Gastroesophageal sphincter (tissue), 4 donors: Measurements from ENCODE around the gene DNAJC4. TPM values are rescaled to one million over a fixed set of nuclear protein-coding genes. Genes with fewer than 3 reads are reported as not detected.

ENCODE experiments used
- ATAC-seq: fragments of 150-250 bp; one replicate; pipeline ENCODE4 v1.9.1; 2016; ENCODE audit warnings: mild to moderate bottlenecking, moderate library complexity
- H3K27ac ChIP-seq, 4 donors: fragments of 200-600 bp; sonication (generic) in 3 of 4; 1 replicate in 3 of 4; 2 replicates in 1 of 4; pipeline ENCODE4 v1.5.1; 2016 to 2019
- H3K27me3 ChIP-seq: fragments of 200-600 bp; sonication (generic); one replicate; pipeline ENCODE4 v1.5.1; 2019
- H3K36me3 ChIP-seq, 2 donors: fragments of 200-600 bp; sonication (generic); one replicate each; pipeline ENCODE4 v1.5.1; 2019; ENCODE audit warnings: control low read depth in 1 of 2
- H3K4me1 ChIP-seq, 3 donors: fragments of 200-600 bp; sonication (generic); 1 replicate in 2 of 3; 2 replicates in 1 of 3; pipeline ENCODE4 v1.5.1; 2016 to 2019; ENCODE audit warnings: control low read depth in 2 of 3
- H3K4me3 ChIP-seq, 2 donors: fragments of 200-600 bp; sonication (generic); one replicate each; pipeline ENCODE4 v1.5.1; 2019; ENCODE audit warnings: mild to moderate bottlenecking in 1 of 2, moderate library complexity in 1 of 2
- H3K9me3 ChIP-seq, 3 donors: fragments of 200-600 bp; sonication (generic); one replicate each; pipeline ENCODE4 v1.5.1; 2017 to 2019; ENCODE audit warnings: control low read depth in 2 of 3
- EP300 ChIP-seq: sonication (generic); formaldehyde crosslinking; IDR thresholded peaks from one replicate; pipeline ENCODE4 v1.6.1; 2017; ENCODE audit warnings: antibody characterized with exemption, mild to moderate bottlenecking
- POLR2A ChIP-seq, 2 donors: fragments of 450-650 bp; IDR thresholded peaks; one replicate each; pipeline ENCODE4 v1.6.1; 2017; ENCODE audit warnings: antibody characterized with exemption in 2 of 2, mild to moderate bottlenecking in 2 of 2, moderate library complexity in 1 of 2
- POLR2AphosphoS5 ChIP-seq: sonication (generic); formaldehyde crosslinking; IDR thresholded peaks from one replicate; pipeline ENCODE4 v1.6.1; 2017; ENCODE audit warnings: antibody characterized with exemption
- WGBS, 2 donors: methylation state at CpG; one replicate each; pipeline ENCODE4 v1.1.5; 2018; ENCODE audit warnings: low coverage in 1 of 2; 5-methylcytosine and 5-hydroxymethylcytosine counted together
- total RNA-seq, 4 donors: library from RNA; depleted of rRNA; stranded (reverse); fragments of >200 nt; gene quantifications; one replicate each; pipeline ENCODE4 v1.1.0, GENCODE V29; 2016
- TF ChIP-seq, protein P1 (sequence below), 4 experiments: fragments of 200-600 bp in 2 of 4; fragments of 450-650 bp in 2 of 4; sonication (generic) in 1 of 4; IDR thresholded peaks; one replicate each; pipeline ENCODE4 v1.5.1; 2017 to 2019; ENCODE audit warnings: antibody characterized with exemption in 4 of 4, mild to moderate bottlenecking in 2 of 4, moderate library complexity in 2 of 4

DNAJC4 gene
- total RNA-seq, 4 donors from 2014 or later, result 7.1 to 33.5 (median 28.9) TPM

DNA sequence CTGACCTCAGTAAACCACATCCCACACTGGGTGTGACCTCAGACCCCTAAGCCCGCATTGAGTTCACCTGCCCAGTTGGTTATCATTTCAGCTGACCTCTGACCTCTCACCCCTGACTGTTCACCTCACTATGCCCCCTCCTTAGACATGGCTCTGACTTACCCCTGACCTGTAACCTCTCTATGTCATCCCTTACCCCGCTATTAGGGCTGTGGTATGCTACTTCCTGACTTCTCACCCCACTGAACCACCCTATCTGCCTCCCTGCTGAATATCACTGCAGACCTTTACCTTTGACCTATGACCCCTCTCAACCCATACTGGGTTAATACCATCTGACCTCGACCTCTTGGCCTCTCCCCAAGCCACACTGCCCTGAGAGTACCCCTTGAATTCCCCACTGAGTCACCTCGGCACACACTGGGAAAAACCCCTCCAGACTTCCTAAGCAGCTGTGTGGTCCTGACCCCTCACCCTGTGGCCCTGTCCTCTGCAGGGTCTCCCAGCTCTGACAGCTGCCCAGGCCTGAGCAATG lies 29.3 kb downstream of the DNAJC4 start:
- ATAC-seq, result no peak
- TF ChIP-seq EP300, result no peak
- TF ChIP-seq POLR2A (IDR thresholded peaks at IDR 0.05), result no peak
- TF ChIP-seq POLR2AphosphoS5, result no peak
- TF ChIP-seq, protein P1, sequence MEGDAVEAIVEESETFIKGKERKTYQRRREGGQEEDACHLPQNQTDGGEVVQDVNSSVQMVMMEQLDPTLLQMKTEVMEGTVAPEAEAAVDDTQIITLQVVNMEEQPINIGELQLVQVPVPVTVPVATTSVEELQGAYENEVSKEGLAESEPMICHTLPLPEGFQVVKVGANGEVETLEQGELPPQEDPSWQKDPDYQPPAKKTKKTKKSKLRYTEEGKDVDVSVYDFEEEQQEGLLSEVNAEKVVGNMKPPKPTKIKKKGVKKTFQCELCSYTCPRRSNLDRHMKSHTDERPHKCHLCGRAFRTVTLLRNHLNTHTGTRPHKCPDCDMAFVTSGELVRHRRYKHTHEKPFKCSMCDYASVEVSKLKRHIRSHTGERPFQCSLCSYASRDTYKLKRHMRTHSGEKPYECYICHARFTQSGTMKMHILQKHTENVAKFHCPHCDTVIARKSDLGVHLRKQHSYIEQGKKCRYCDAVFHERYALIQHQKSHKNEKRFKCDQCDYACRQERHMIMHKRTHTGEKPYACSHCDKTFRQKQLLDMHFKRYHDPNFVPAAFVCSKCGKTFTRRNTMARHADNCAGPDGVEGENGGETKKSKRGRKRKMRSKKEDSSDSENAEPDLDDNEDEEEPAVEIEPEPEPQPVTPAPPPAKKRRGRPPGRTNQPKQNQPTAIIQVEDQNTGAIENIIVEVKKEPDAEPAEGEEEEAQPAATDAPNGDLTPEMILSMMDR (IDR thresholded peaks at IDR 0.05), result no peak
- Histone ChIP-seq H3K4me3 (no peak overlapping the region), H3K4me1 (no peaks in the 10 kb centered on the region), H3K27ac (no peak overlapping the region), H3K36me3 (peaks cover 0 to 98% of the 10 kb centered on the region in 2 donors), H3K27me3 (no peaks in the 10 kb centered on the region), H3K9me3 (no peaks in the 10 kb centered on the region)
- 76 to 93% methylated on average over 2 to 4 of the region's 4 CpGs for WGBS, 2 donors

DNA sequence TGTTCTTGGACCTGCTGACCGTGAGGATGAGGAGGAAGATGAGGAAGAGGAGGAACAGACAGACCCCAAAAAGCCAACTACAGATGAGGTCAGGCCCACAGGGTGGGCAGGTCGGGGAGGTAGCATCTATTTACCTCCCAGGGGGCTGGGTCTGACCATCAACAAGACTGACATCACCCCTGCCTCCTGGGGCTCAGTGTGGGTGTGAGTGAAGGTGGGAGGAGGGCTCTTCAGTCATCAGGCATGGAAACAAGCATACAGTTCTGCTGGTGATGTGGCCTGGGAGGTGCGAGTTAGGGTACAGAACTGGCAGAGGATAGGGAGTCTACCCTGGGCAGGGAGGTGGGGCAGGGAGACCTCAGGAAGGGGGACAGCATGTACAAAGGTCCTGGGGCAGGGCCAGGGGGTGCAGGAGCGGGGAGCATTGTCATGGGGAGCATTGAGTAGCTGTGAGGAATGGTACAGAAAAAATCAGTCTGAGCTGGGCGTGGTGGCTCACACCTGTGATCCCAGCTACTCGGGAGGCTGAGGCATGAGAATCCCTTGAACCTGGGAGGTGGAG lies 29.9 kb downstream of the DNAJC4 start:
- no peak for ATAC-seq
- H3K27ac ChIP-seq, result no peak overlapping the region
- no peak for TF ChIP-seq EP300
- TF ChIP-seq POLR2A (IDR thresholded peaks at IDR 0.05), result no peak
- TF ChIP-seq, protein P1 (IDR thresholded peaks at IDR 0.05), result no peak
- no peak for TF ChIP-seq POLR2AphosphoS5
- no peak overlapping the region for H3K4me3 ChIP-seq
- no peaks in the 10 kb centered on the region for H3K4me1 ChIP-seq
- H3K36me3 ChIP-seq, result peaks cover 0 to 98% of the 10 kb centered on the region in 2 donors
- no peaks in the 10 kb centered on the region for H3K27me3 ChIP-seq
- H3K9me3 ChIP-seq, result no peaks in the 10 kb centered on the region
- 97 to 100% methylated on average over 3 to 4 of the region's 6 CpGs for WGBS, 2 donors

DNA sequence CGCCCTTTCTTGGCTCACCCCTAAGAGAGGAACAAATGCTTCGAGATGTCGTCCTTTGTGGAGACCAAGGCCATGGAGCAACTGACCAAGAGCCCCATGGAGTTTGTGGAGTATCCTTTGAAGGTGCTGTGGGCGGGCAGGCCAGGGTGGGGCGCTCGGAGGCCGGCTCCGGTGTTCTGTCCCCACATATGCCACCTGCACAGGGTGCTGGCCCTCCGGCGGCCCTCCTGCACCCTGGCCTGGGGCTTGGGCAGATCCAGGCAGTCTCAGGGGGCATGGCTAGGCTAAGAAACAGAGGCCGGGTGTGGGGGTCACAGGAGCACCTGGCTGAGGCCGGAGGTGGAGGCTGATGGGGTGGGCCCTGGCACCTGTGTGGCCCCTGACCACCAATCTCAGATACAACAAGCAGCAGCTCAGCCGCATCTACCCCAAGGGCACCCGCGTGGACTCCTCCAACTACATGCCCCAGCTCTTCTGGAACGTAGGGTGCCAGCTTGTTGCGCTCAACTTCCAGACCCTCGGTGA lies 31.3 kb downstream of the DNAJC4 start:
- Histone ChIP-seq H3K27me3 (no peaks in the 10 kb centered on the region), H3K4me3 (no peak overlapping the region), H3K9me3 (no peaks in the 10 kb centered on the region), H3K4me1 (no peaks in the 10 kb centered on the region), H3K36me3 (peaks cover 0 to 98% of the 10 kb centered on the region in 2 donors), H3K27ac (no peak overlapping the region)
- TF ChIP-seq POLR2A (IDR thresholded peaks at IDR 0.05), result no peak
- TF ChIP-seq POLR2AphosphoS5, result no peak
- TF ChIP-seq, protein P1 (IDR thresholded peaks at IDR 0.05), result no peak
- no peak for TF ChIP-seq EP300
- no peak for ATAC-seq
- 76% methylated on average over 5 of the region's 18 CpGs; no CpG with 5 or more reads in 1 of the 2 donors for WGBS, 2 donors

GRCh38 chr11:64262271-64263002 lies 32.1 kb downstream of the DNAJC4 start:
- Histone ChIP-seq H3K36me3 (peaks cover 0 to 97% of the 10 kb centered on the region in 2 donors), H3K4me3 (no peak overlapping the region), H3K9me3 (no peaks in the 10 kb centered on the region), H3K4me1 (peaks cover 0 to 5% (median 0%) of the 10 kb centered on the region in 3 donors), H3K27ac (no peak overlapping the region), H3K27me3 (no peaks in the 10 kb centered on the region)
- 100% methylated on average over 2 of the region's 42 CpGs; no CpG with 5 or more reads in 1 of the 2 donors for WGBS, 2 donors
- no peak for ATAC-seq
- no peak for TF ChIP-seq POLR2A (IDR thresholded peaks at IDR 0.05)
- no peak for TF ChIP-seq EP300
- TF ChIP-seq, protein P1 (IDR thresholded peaks at IDR 0.05), result no peak
- no peak for TF ChIP-seq POLR2AphosphoS5
